Trophoblast cell (in vitro differentiated cells and primary cell): ENCODE measurements around the gene NUB1.
A peak's percentile ranks its signal among the peaks of the same experiment; 100 is the strongest.

ENCODE experiments used
- DNase-seq, 2 donors: peaks; one replicate each; pipeline ENCODE4 v3.0.0-alpha.2; 2016
- H2AFZ ChIP-seq: 2 replicates; pipeline ENCODE4 v1.6.1; 2013; ENCODE audit warnings: low read length, moderate library complexity, mild to moderate bottlenecking; ENCODE audit not compliant: insufficient read depth, poor library complexity
- H2AK5ac ChIP-seq: 2 replicates; pipeline ENCODE4 v1.6.1; 2013; ENCODE audit warnings: mild to moderate bottlenecking, low read length
- H2BK120ac ChIP-seq: 2 replicates; pipeline ENCODE4 v1.6.1; 2013; ENCODE audit warnings: low read length, mild to moderate bottlenecking, moderate library complexity; ENCODE audit not compliant: insufficient read depth, poor library complexity
- H2BK12ac ChIP-seq: 2 replicates; pipeline ENCODE4 v1.6.1; 2013; ENCODE audit warnings: mild to moderate bottlenecking, low read length, moderate library complexity
- H2BK5ac ChIP-seq: 2 replicates; pipeline ENCODE4 v1.6.1; 2013; ENCODE audit warnings: low read length, low read depth, moderate library complexity, mild to moderate bottlenecking; ENCODE audit not compliant: poor library complexity
- H3K14ac ChIP-seq: 2 replicates; pipeline ENCODE4 v1.6.1; 2013; ENCODE audit warnings: mild to moderate bottlenecking, low read length
- H3K18ac ChIP-seq: 2 replicates; pipeline ENCODE4 v1.6.1; 2013; ENCODE audit warnings: mild to moderate bottlenecking, low read length
- H3K23ac ChIP-seq: 2 replicates; pipeline ENCODE4 v1.6.1; 2013; ENCODE audit warnings: low read length
- H3K27ac ChIP-seq: 2 replicates; pipeline ENCODE4 v1.5.1; 2013; ENCODE audit warnings: low read depth, mild to moderate bottlenecking, inconsistent platforms, low read length, moderate library complexity
- H3K27me3 ChIP-seq: 2 replicates; pipeline ENCODE4 v1.6.1; 2013; ENCODE audit warnings: inconsistent platforms, mild to moderate bottlenecking, low read length, moderate library complexity; ENCODE audit not compliant: insufficient read depth
- H3K36me3 ChIP-seq, 2 experiments: 1 replicate in 1 of 2; 2 replicates in 1 of 2; pipeline ENCODE4 v1.6.1; 2013; ENCODE audit warnings: low read length in 2 of 2, mild to moderate bottlenecking in 2 of 2, moderate library complexity in 1 of 2; ENCODE audit not compliant: insufficient read depth in 2 of 2, control insufficient read depth in 1 of 2
- H3K4ac ChIP-seq: 2 replicates; pipeline ENCODE4 v1.6.1; 2013; ENCODE audit warnings: low read depth, mild to moderate bottlenecking, low read length, moderate library complexity
- H3K4me1 ChIP-seq, 2 experiments: 1 replicate in 1 of 2; 2 replicates in 1 of 2; pipeline ENCODE4 v1.6.1; 2013; ENCODE audit warnings: low read length in 2 of 2, mild to moderate bottlenecking in 2 of 2, moderate library complexity in 1 of 2; ENCODE audit not compliant: insufficient read depth in 2 of 2, control insufficient read depth in 1 of 2
- H3K4me2 ChIP-seq: 2 replicates; pipeline ENCODE4 v1.6.1; 2013; ENCODE audit warnings: inconsistent platforms, mild to moderate bottlenecking, low read length, moderate library complexity
- H3K4me3 ChIP-seq: 2 replicates; pipeline ENCODE4 v1.5.1; 2013; ENCODE audit warnings: mild to moderate bottlenecking, low read depth, low read length, inconsistent platforms
- H3K79me1 ChIP-seq: one replicate; pipeline ENCODE4 v1.6.1; 2013; ENCODE audit warnings: low read length
- H3K79me2 ChIP-seq: 2 replicates; pipeline ENCODE4 v1.6.1; 2013; ENCODE audit warnings: low read length, mild to moderate bottlenecking; ENCODE audit not compliant: control insufficient read depth, insufficient read depth, poor library complexity
- H3K9ac ChIP-seq: 2 replicates; pipeline ENCODE4 v1.6.1; 2013; ENCODE audit warnings: mild to moderate bottlenecking, low read length
- H3K9me3 ChIP-seq: 2 replicates; pipeline ENCODE4 v1.6.1; 2013; ENCODE audit warnings: low read depth, mild to moderate bottlenecking, control low read depth, inconsistent platforms, low read length; ENCODE audit not compliant: insufficient read depth
- H4K12ac ChIP-seq: 2 replicates; pipeline ENCODE4 v1.6.1; 2013; ENCODE audit warnings: low read depth, mild to moderate bottlenecking, low read length, moderate library complexity
- H4K8ac ChIP-seq: 2 replicates; pipeline ENCODE4 v1.6.1; 2013; ENCODE audit warnings: low read depth, mild to moderate bottlenecking, low read length, moderate library complexity
- H4K91ac ChIP-seq: one replicate; pipeline ENCODE4 v1.6.1; 2013; ENCODE audit warnings: low read depth, mild to moderate bottlenecking, low read length, moderate library complexity
- WGBS: extraction: QIAGEN DNeasy Blood & Tissue Kit; methylation state at CpG from one replicate; pipeline ENCODE4 v1.1.7; 2013; ENCODE audit warnings: missing lambda C conversion rate; ENCODE audit not compliant: insufficient read length, insufficient coverage; ENCODE audit errors: extremely low coverage; 5-methylcytosine and 5-hydroxymethylcytosine counted together

The NUB1 gene

DNA sequence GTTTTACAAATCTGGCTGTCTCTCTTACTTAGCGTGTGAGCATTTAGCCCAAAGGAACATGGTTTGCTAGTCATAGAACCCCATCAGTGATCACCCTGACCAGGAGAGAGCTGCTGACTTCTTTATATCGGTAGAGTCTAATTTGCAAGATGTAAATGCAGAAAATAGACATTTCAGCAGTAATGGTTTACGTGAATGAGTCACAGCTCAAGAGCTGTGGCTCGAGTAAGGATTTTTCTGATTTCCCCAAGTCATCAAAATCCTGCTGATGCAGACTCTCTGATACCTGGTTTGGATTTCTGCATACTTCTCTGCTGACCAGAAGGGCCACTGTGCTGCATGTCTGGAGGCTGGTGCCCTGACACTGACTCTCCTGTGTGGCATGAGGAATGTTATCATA, 25.7 kb downstream of the NUB1 start:
- no peak overlapping the region for H4K12ac ChIP-seq
- H2BK5ac ChIP-seq, result no peak overlapping the region
- no peaks in the 10 kb centered on the region for H3K27me3 ChIP-seq
- H3K79me2 ChIP-seq, result no peaks in the 10 kb centered on the region
- no peak overlapping the region for H3K4me3 ChIP-seq
- no peak overlapping the region for H3K23ac ChIP-seq
- peaks cover 0 to 3% of the 10 kb centered on the region in 2 experiments for H3K4me1 ChIP-seq
- DNase-seq, result peak in 1 of 2 donors; percentile 24
- peaks cover 2% of the 10 kb centered on the region for H3K79me1 ChIP-seq
- H2AK5ac ChIP-seq, result no peak overlapping the region
- no peak overlapping the region for H4K8ac ChIP-seq
- H3K14ac ChIP-seq, result no peak overlapping the region
- no peak overlapping the region for H2BK120ac ChIP-seq
- no CpG with 5 or more reads among the region's 4 CpGs for WGBS
- H2AFZ ChIP-seq, result no peak overlapping the region
- peaks cover 1% of the 10 kb centered on the region for H3K9me3 ChIP-seq
- H3K27ac ChIP-seq, result no peak overlapping the region
- peaks cover 7 to 10% of the 10 kb centered on the region in 2 experiments for H3K36me3 ChIP-seq
- no peak overlapping the region for H3K9ac ChIP-seq
- no peak overlapping the region for H3K4me2 ChIP-seq
- no peak overlapping the region for H3K4ac ChIP-seq
- H4K91ac ChIP-seq, result no peak overlapping the region
- no peak overlapping the region for H3K18ac ChIP-seq
- H2BK12ac ChIP-seq, result no peak overlapping the region

DNA sequence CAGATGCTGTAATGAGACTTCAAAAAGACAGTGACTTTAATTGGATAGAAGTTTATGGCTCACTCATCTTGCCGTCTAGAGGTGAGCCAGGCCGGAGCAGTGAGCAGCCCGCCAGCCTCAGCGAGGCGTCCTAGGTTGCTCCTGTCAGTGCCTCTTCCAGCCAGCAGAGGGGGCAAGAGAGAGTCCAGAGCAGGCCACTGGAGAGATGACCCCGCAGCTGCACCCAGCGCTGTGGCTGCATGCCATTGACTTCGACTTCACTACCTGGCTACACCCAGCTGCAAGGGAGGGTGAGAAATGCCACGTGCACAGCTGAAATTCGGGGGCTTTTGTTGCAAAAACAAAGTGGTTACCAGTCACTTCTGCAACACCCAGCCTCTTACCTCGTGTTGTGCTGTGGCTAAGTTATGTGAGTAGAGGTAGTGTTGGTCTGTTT, 26.5 kb downstream of the NUB1 start:
- Histone ChIP-seq H3K4me3 (no peak overlapping the region), H3K18ac (no peak overlapping the region), H4K12ac (no peak overlapping the region), H3K4me1 (peaks cover 0 to 3% of the 10 kb centered on the region in 2 experiments), H2BK120ac (no peak overlapping the region), H3K27me3 (no peaks in the 10 kb centered on the region), H2AK5ac (no peak overlapping the region), H2AFZ (no peak overlapping the region), H3K79me1 (peaks cover 2% of the 10 kb centered on the region), H3K23ac (no peak overlapping the region), H3K9me3 (peaks cover 1% of the 10 kb centered on the region), H3K9ac (no peak overlapping the region), H3K36me3 (peaks cover 5 to 7% of the 10 kb centered on the region in 2 experiments), H3K4ac (no peak overlapping the region), H3K4me2 (no peak overlapping the region), H4K91ac (no peak overlapping the region), H4K8ac (no peak overlapping the region), H2BK12ac (no peak overlapping the region), H3K27ac (no peak overlapping the region), H2BK5ac (no peak overlapping the region), H3K79me2 (no peaks in the 10 kb centered on the region), H3K14ac (no peak overlapping the region)
- DNase-seq, result peak; percentile 77 to 90
- WGBS, result no CpG with 5 or more reads among the region's 11 CpGs

DNA sequence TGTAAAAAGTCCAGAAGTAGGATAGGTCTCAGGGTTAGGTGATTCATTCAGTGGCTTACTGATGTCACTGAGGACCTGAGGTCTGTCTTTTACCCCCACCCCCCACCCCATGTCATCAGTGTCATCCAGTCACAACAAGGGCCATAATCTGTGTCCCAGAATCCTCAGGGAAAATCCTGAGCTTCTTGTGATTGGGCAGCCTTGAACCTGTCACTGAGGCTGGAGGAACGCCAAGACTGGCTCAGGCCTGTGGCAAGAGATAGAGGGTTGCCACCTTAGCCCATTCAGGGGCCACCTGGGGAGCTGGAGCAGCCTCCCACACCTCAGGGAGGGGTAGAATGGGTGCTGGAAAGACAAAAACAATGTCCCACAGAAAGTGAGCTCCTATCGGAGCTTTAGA, 29.7 kb downstream of the NUB1 start:
- H3K27ac ChIP-seq, result no peak overlapping the region
- H3K18ac ChIP-seq, result no peak overlapping the region
- H3K9me3 ChIP-seq, result no peaks in the 10 kb centered on the region
- H2BK12ac ChIP-seq, result no peak overlapping the region
- H3K36me3 ChIP-seq, result peaks cover 17 to 19% of the 10 kb centered on the region in 2 experiments
- H3K14ac ChIP-seq, result no peak overlapping the region
- H2BK120ac ChIP-seq, result no peak overlapping the region
- no peaks in the 10 kb centered on the region for H3K79me1 ChIP-seq
- H3K79me2 ChIP-seq, result no peaks in the 10 kb centered on the region
- no CpG with 5 or more reads among the region's 2 CpGs for WGBS
- H3K9ac ChIP-seq, result no peak overlapping the region
- no peaks in the 10 kb centered on the region for H3K27me3 ChIP-seq
- H3K4me3 ChIP-seq, result no peak overlapping the region
- no peak overlapping the region for H3K4me2 ChIP-seq
- DNase-seq, result no peak
- no peak overlapping the region for H4K12ac ChIP-seq
- H2AFZ ChIP-seq, result no peak overlapping the region
- no peak overlapping the region for H2BK5ac ChIP-seq
- no peak overlapping the region for H4K91ac ChIP-seq
- H3K4ac ChIP-seq, result no peak overlapping the region
- no peak overlapping the region for H4K8ac ChIP-seq
- no peak overlapping the region for H2AK5ac ChIP-seq
- H3K23ac ChIP-seq, result no peak overlapping the region
- peaks cover 0 to under 1% of the 10 kb centered on the region in 2 experiments for H3K4me1 ChIP-seq

DNA sequence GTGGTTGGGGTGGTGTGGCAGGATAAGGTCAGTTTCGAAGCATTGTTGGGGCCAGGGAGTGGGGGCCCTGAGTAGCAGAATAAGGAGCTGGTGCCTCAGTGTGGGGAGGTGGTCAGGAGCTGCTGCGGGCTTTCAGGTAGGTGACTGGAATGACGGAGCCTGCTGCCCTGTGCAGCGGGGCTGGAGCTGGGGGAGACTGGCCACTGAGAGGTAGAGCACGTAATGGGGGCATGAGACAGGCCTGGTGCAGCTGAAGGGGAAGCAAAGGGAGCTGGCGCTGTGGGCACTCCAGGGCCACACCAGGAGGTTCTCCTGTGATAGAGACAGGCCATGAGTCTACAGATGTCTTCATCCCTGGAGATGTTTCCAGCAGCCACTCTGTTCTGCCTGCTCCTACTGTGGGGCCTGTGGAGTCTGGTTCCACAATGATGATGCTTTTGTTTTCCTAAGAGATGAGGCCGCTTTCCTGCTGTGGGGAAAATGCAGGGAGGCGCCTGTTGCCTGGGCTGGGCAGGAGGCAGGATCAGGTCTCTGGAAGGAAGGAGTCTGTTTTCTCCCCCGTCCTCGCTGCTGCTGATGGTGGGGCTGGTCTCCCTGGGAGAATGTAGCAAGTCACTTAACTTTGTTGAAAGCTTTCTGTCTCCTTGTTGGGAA, 31.1 kb downstream of the NUB1 start:
- no peak overlapping the region for H2AFZ ChIP-seq
- no peak overlapping the region for H3K18ac ChIP-seq
- H3K27me3 ChIP-seq, result no peaks in the 10 kb centered on the region
- no peaks in the 10 kb centered on the region for H3K4me1 ChIP-seq
- H3K4me3 ChIP-seq, result no peak overlapping the region
- no peaks in the 10 kb centered on the region for H3K79me1 ChIP-seq
- no peak overlapping the region for H4K8ac ChIP-seq
- H3K27ac ChIP-seq, result no peak overlapping the region
- peaks cover 26 to 30% of the 10 kb centered on the region in 2 experiments for H3K36me3 ChIP-seq
- H3K4me2 ChIP-seq, result no peak overlapping the region
- no peak overlapping the region for H3K9ac ChIP-seq
- H3K23ac ChIP-seq, result no peak overlapping the region
- H2BK5ac ChIP-seq, result no peak overlapping the region
- H2AK5ac ChIP-seq, result no peak overlapping the region
- WGBS, result no CpG with 5 or more reads among the region's 10 CpGs
- H4K12ac ChIP-seq, result no peak overlapping the region
- H2BK120ac ChIP-seq, result no peak overlapping the region
- H3K79me2 ChIP-seq, result no peaks in the 10 kb centered on the region
- no peak overlapping the region for H2BK12ac ChIP-seq
- H3K4ac ChIP-seq, result no peak overlapping the region
- H4K91ac ChIP-seq, result no peak overlapping the region
- no peaks in the 10 kb centered on the region for H3K9me3 ChIP-seq
- DNase-seq, result no peak
- H3K14ac ChIP-seq, result no peak overlapping the region
